HEK293 (cell line): Measurements from ENCODE around the gene APOC1.

Experiments used
- CTCF ChIP-seq: fragments of 450-650 bp; formaldehyde crosslinking; IDR thresholded peaks from 2 replicates; pipeline ENCODE4 v1.5.1; 2016; ENCODE audit warnings: missing biosample characterization, missing genetic modification characterization
- PRDM1 ChIP-seq: fragments of 450-650 bp; formaldehyde crosslinking; IDR thresholded peaks from 2 replicates; pipeline ENCODE4; 2016; ENCODE audit warnings: missing biosample characterization, missing genetic modification characterization
- REST ChIP-seq: fragments of 450-650 bp; formaldehyde crosslinking; IDR thresholded peaks from 2 replicates; pipeline ENCODE4 v1.5.1; 2016; ENCODE audit warnings: missing biosample characterization, missing genetic modification characterization
- ZFP41 ChIP-seq: fragments of 450-650 bp; formaldehyde crosslinking; IDR thresholded peaks from 2 replicates; pipeline ENCODE4 v1.5.1; 2016; ENCODE audit warnings: missing biosample characterization, missing genetic modification characterization, borderline replicate concordance
- ZNF16 ChIP-seq: fragments of 450-650 bp; formaldehyde crosslinking; IDR thresholded peaks from 2 replicates; pipeline ENCODE4 v1.5.1; 2016; ENCODE audit warnings: low read depth, missing biosample characterization, missing genetic modification characterization
- ZNF221 ChIP-seq: fragments of 450-650 bp; formaldehyde crosslinking; IDR thresholded peaks from 2 replicates; pipeline ENCODE4 v1.5.1; 2017; ENCODE audit warnings: missing biosample characterization, missing genetic modification characterization, borderline replicate concordance
- ZNF24 ChIP-seq: fragments of 450-650 bp; formaldehyde crosslinking; IDR thresholded peaks from 2 replicates; pipeline ENCODE4 v1.5.1; 2016; ENCODE audit warnings: missing biosample characterization, missing genetic modification characterization
- ZNF274 ChIP-seq, 2 experiments: fragments of 200-500 bp in 1 of 2; fragments of 450-650 bp in 1 of 2; sonication (Bioruptor generic) in 1 of 2; formaldehyde crosslinking in 1 of 2; IDR thresholded peaks; 2 replicates each; pipeline versions ENCODE4 v1.5.1 to v1.6.1; 2014 to 2016; ENCODE audit warnings: borderline replicate concordance in 1 of 2, inconsistent platforms in 1 of 2, low read length in 1 of 2, missing biosample characterization in 1 of 2, missing genetic modification characterization in 1 of 2
- ZNF335 ChIP-seq: fragments of 450-650 bp; formaldehyde crosslinking; conservative IDR thresholded peaks from 2 replicates; pipeline ENCODE4 v1.5.1; 2016; ENCODE audit warnings: missing biosample characterization, missing genetic modification characterization
- ZNF416 ChIP-seq: fragments of 450-650 bp; formaldehyde crosslinking; IDR thresholded peaks from 2 replicates; pipeline ENCODE4 v1.5.1; 2016; ENCODE audit warnings: missing biosample characterization, missing genetic modification characterization
- ZNF610 ChIP-seq: fragments of 450-650 bp; formaldehyde crosslinking; IDR thresholded peaks from 2 replicates; pipeline ENCODE4 v1.5.1; 2016; ENCODE audit warnings: missing biosample characterization, missing genetic modification characterization, borderline replicate concordance
- ZNF785 ChIP-seq: fragments of 450-650 bp; formaldehyde crosslinking; IDR thresholded peaks from 2 replicates; pipeline ENCODE4 v1.5.1; 2016; ENCODE audit warnings: missing biosample characterization, missing genetic modification characterization
- TF ChIP-seq, protein P1 (sequence below): fragments of 450-650 bp; formaldehyde crosslinking; conservative IDR thresholded peaks from 2 replicates; pipeline ENCODE4 v1.5.1; 2016; ENCODE audit warnings: low read depth, missing biosample characterization, missing genetic modification characterization

GRCh38 chr19:44875666-44876451, 38.5 kb upstream of the APOC1 start:
- TF ChIP-seq, protein P1, sequence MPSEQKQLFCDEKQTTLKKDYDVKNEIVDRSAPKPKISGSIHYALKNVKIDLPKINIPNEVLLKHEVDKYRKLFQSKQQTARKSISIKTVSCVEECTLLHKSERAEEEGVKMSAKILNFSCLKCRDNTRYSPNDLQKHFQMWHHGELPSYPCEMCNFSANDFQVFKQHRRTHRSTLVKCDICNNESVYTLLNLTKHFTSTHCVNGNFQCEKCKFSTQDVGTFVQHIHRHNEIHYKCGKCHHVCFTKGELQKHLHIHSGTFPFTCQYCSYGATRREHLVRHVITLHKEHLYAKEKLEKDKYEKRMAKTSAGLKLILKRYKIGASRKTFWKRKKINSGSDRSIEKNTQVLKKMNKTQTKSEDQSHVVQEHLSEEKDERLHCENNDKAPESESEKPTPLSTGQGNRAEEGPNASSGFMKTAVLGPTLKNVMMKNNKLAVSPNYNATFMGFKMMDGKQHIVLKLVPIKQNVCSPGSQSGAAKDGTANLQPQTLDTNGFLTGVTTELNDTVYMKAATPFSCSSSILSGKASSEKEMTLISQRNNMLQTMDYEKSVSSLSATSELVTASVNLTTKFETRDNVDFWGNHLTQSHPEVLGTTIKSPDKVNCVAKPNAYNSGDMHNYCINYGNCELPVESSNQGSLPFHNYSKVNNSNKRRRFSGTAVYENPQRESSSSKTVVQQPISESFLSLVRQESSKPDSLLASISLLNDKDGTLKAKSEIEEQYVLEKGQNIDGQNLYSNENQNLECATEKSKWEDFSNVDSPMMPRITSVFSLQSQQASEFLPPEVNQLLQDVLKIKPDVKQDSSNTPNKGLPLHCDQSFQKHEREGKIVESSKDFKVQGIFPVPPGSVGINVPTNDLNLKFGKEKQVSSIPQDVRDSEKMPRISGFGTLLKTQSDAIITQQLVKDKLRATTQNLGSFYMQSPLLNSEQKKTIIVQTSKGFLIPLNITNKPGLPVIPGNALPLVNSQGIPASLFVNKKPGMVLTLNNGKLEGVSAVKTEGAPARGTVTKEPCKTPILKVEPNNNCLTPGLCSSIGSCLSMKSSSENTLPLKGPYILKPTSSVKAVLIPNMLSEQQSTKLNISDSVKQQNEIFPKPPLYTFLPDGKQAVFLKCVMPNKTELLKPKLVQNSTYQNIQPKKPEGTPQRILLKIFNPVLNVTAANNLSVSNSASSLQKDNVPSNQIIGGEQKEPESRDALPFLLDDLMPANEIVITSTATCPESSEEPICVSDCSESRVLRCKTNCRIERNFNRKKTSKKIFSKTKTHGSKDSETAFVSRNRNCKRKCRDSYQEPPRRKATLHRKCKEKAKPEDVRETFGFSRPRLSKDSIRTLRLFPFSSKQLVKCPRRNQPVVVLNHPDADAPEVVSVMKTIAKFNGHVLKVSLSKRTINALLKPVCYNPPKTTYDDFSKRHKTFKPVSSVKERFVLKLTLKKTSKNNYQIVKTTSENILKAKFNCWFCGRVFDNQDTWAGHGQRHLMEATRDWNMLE (tag by site-specific recombination) = no peak
- TF ChIP-seq CTCF (tag by site-specific recombination) (no peak), ZNF274 (IDR thresholded peaks at IDR 0.05; ENCODE audit: low read length) (no peak), ZNF274 (tag by site-specific recombination; IDR thresholded peaks at IDR 0.05; ENCODE audit: borderline replicate concordance) (no peak), REST (no peak), ZNF335 (tag by site-specific recombination) (no peak), ZFP41 (tag by site-specific recombination) (no peak), ZNF610 (tag by site-specific recombination) (no peak), ZNF785 (tag by site-specific recombination) (no peak), ZNF221 (no peak), ZNF416 (tag by site-specific recombination) (no peak), ZNF24 (tag by site-specific recombination) (no peak), PRDM1 (tag by site-specific recombination) (no peak), ZNF16 (tag by site-specific recombination) (no peak)
